Renal pelvis (tissue), 4 donors: ENCODE results near the gene PGM5. TPM values are rescaled to one million over a fixed set of nuclear protein-coding genes. Genes with fewer than 3 reads are reported as not detected.
A peak's percentile ranks its signal among the peaks of the same experiment; 100 is the strongest.
"Not testable (repeated sequence)": the region's sequence is repeated elsewhere in the genome, so short reads cannot be mapped to it uniquely, and the experiment has no call there.

Experiments
- DNase-seq: peaks from one replicate; pipeline ENCODE4 v3.0.0-alpha.2; 2013
- polyA plus RNA-seq, 3 donors: library from polyadenylated mRNA; unstranded; fragments of 120-200 nt; gene quantifications; one replicate each; pipeline ENCODE4 v1.2.1, GENCODE V29; 2013; ENCODE audit not compliant: insufficient read length in 3 of 3

The PGM5 gene
- polyA plus RNA-seq, 3 donors: 34.3 to 42.5 (median 38.6) TPM

DNA sequence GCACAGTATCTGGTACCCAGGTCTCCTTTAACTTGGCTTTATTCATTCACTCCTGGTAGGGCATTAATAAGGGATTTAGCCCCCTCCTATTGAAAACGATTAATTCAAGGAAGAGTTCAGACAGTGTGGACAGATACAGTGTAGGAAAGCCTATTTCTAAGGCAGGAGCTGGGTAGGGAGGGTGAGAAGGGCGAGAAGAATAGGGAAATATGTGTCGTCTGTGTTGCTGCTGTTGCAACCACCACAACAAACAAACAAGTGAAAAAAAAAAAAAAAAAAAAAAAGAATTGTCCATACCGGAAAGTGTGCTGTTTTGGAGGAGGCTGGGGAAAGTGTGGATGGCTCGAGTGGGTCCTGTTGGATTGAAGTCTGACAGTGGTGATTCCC, 425 bp upstream of the PGM5 start:
- peak; percentile 0 for DNase-seq

DNA sequence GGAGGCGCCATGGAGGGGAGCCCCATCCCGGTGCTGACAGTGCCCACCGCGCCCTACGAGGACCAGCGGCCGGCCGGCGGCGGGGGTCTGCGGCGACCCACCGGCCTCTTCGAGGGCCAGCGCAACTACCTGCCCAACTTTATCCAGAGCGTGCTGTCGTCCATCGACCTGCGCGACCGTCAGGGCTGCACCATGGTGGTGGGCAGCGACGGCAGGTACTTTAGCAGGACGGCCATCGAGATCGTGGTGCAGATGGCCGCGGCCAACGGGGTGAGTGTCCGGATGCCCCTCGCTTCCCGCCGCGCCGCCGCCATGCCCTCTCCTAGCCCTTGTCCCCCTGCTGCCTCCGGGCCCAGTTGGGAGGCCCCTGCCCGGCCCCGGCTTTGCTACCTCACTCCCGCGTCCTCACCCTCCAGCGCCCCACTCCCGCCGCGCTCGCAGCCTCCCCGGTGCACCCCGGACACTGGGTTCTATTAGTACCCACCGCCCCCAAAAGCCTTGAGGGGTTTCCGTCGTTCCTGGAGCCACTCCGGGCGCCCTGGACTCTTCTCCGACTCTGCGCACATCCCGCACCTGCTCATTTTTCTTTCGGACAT, 806 bp downstream of the PGM5 start:
- DNase-seq: not testable (repeated sequence)

DNA sequence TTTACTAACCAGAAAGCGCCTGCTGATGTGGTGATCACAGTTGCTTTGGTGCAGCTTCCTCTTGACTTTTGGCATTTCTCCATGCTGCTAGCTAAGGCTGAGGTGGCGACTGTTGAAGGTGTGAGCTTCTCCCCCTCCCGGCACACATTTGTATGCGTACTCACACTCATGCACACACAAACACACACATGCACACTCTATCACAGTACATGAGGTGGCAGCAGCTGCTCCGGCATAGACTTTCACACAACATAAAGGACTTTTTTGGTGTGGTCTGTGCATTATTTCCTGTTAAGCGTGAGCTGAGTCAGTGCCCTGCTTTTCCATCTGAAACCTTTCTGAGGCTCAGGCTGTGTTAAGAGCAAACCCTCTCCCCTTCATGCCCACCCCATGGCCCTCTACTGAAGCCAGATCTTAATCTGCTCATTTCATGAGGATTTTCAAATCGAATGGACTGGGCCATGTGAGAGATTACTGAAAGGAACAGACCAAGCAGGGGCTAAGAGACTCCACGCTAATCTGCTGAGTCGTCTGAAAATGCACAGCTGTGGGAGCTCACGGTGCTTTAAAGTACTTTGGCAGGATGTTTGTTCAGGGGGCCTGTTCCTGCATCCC, 10.6 kb downstream of the PGM5 start:
- DNase-seq: peak; percentile 37

DNA sequence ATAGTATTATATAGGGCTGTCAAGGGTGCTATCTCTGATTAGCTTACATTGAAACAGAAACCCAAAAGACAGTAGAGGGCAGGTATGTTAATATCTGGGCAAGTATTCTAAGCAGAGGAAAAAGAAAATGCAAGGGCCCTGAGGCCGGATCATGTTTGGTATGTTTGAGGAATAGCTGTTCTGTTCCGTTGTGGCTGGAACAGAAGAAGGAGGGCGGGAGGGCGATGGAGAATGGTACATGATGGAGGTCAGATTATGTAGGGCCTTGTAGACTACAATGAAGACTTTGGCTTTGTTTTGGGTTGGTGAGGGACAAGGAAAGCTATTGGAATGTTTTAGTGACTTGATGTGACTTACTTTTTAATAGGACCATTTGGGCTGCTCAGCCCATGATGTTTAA, 19.4 kb downstream of the PGM5 start:
- not testable (repeated sequence) for DNase-seq

DNA sequence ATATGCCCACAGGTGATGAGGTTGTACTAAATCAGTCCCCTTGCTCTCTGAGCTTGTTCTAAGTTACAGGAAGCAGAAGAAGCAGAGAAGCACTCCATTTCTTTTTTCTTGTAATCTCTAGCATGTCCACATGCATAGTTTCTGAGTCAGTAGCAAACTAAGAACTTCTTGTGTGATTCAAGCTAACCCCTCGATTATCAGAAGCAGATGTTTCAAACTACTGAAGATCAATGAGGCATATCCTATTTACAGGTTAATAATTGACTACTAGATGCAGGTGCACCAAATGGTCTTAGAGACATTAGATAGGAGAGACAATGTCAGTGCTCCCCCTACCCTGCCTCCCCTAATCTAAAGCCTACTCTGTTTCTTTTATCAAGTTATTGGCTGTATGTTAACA, 21.3 kb downstream of the PGM5 start:
- DNase-seq: not testable (repeated sequence)

DNA sequence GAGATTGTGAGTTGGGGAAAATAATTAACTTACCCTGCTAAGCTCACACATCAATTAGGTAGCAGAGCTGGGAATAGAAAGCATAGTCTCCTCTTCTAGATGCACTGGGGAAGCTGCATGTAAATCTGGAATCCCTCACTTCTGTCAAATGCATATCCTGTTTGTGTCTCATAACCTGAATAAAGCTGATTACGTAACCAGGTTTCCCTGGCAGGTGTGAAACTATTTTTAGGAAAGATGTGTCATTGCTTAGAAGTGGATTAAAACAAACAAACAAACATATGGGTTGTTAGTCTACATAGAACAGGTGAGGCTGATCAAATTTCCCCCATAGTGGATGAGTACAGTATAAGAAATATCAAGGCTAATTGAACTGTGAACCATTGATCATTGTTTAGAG, 27.5 kb downstream of the PGM5 start:
- DNase-seq: not testable (repeated sequence)

DNA sequence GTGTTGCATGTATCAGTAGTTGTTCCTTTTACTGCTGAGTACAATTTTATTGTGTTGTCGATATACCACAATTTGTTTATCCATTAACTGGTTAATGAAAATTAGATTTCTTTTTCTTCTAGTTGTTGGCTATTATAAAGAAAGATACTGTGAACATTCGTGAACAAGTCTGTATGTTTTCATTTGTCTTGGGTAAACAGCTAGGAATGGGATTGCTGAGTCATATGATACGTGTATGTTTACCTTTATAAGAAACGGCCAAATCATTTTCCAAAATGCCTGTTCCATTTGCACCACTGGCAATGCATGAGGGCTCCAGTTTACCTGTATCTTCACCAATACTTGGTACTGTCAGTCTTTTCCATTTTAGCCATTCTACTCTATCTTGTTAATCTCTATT, 33.1 kb downstream of the PGM5 start:
- DNase-seq: not testable (repeated sequence)

DNA sequence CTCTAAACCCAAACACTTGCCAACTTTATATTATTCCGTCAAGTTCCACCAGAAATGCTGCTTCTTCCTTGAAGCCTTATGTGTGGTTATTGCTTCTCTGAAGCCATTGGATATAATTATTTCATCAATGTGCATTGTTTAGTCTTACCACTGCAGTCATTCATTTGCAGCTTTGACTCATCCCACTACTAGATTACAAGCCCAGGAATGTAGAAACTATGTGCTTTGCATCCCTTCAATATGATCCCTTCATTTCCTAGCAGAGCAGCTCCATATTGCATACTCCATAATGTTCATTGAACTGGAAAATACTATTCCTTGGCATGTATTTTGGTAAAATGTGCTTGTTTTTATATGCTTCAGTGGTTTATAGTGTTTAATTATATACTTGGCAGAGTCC, 34.3 kb downstream of the PGM5 start:
- not testable (repeated sequence) for DNase-seq

DNA sequence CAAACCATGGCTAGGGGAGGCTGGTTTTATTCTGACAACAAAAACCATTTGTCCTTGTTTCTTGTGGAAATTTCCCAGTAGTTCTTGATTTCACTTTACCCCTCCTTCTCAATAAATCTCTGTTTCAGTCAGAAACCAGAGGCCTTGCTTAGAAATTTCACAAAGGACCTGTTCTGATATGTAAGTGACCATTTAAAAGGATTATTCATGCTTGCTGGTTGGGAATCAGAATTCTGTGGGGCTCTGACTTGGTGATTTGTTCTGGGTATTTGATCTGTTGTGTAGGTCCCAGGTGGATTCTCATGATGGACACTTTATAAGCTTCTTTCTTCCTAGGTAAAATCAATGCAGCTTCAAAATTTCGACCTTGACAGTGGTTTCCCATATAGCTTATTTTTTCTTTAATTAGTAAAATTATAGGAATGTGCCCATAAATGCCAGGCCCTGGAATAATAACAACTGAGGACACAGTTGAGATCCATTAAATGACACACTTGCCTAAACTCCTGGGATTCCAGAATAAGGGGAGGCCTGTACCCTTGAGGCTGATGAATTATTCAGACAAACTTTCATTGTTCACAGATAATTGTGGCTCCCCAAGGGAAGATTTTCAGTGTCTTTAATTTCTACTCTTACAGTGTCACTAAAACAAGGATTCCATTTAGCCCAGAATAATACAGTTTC, 40.1 kb downstream of the PGM5 start:
- DNase-seq: not testable (repeated sequence)

DNA sequence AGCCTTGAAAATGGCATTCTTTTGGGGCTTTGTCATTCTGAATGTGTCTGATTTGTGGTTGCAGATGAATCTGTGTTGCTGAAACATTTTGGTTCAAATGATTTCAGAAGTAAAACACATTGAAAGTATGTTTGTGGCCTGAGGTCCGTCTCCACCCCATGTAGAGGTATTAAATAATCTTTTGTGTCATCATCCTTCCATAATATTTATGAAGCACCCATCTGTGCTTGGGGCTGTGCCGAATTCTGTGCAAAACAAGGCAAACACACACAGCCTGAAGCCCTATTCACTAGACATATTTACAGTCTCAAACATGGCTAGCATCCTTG, 40.6 kb downstream of the PGM5 start:
- DNase-seq: not testable (repeated sequence)

DNA sequence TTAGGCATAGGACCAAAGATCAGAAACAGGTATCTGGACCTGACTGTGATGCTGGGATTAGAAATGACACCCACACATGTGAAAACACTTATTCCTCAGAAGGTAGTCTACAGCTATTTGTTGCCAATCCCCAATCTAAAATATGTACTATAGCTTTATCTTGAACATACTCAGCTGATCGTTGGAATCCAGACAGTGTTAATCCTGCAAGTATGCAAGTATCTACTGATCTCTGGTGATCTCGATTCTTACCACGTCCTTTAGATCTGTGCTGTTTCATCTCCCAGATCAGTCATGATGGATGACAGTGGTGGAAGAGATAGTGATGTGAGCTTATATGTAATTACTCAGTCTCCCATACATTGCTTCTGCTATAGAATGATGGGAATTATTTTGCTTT, 41.4 kb downstream of the PGM5 start:
- DNase-seq: not testable (repeated sequence)

DNA sequence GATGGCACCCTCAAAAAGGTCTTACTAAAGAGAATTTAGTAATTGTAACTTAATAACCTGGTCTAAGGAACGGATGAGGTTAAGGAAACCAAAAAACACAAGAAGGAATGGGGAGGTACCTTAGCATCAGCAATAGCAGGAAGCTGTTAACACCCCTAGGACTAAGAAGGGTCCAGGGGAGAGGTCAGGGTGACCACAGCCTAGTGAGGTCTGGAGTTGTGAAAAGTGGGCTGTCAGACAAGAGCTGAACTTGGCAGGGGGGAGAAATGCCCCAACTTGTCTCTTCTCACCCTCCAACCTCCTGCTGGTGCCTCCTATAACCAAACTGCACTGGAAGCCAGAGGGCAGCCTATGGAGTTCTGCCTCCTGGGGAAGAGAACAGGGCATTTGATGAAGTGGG, 41.9 kb downstream of the PGM5 start:
- not testable (repeated sequence) for DNase-seq

DNA sequence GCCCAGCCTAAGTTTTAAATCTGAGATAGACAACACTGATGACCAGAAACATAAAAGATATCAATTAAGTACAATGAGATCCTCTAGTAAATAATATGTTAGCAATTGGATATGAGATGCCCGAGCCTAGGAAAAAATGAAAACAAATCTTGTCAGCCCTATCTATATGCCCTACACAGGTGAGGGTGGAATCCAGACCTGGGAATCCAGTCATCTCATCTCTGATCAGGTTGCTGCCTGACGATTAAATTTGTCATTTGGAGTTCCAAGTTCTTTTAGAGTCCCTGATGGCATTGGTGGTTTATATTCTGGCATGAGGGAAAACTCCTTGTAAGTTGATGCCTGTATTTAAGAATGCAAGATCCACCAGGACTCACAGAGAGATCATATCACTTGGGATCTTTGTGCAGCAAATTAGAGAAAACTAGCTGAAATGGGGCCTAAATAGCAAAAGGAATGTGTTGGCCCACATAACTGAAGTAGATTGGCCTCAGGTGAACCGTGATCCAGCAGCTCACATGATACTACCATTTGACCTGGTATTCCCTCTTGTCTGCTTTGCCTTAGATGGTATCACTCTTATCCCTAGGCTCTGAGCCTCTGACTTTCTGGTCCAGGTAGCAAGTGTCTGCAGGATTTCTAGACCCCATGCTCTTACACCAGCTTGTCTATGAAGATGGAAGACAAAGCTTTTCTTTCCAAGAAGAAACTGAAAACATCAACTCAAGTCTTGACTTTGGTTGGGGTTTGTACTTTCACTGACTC, 48.2 kb downstream of the PGM5 start:
- not testable (repeated sequence) for DNase-seq

DNA sequence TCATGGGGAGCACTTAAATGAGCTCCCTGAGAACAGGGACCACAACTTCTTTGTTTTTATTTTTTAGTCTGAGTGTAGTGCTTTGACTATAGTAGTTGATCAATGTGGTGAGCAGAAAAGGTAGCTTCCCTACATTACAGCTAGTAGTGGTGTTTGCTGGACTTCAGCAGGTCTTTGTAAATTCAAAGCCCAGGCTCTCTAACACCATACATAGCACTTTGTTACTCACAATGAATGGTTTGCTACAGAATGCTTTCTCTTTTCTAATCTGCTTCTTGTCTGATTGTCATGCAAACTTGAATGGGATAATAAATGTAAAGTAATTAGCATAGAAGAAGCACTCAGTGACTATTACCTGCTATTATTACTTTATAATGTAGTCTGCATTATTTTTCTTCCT, 55.5 kb downstream of the PGM5 start:
- DNase-seq: not testable (repeated sequence)

DNA sequence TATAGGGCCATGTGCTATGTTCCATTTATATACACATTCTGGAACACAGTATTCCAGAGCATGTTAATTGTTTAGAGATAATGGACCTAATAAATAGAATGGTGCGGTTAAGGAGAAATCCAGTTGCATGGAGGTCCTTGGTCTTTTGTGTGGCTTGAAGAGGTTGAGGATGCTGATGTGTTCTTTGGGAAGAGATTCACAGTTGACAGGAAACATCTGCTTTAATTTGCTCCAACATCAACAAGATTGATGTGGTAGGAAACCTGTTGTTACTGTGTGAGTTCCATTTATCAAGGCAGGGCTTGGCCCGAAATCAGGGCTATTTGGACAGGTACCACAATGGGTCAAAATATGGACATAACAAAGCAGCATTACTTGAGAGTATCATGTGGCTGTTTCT, 56.3 kb downstream of the PGM5 start:
- not testable (repeated sequence) for DNase-seq

DNA sequence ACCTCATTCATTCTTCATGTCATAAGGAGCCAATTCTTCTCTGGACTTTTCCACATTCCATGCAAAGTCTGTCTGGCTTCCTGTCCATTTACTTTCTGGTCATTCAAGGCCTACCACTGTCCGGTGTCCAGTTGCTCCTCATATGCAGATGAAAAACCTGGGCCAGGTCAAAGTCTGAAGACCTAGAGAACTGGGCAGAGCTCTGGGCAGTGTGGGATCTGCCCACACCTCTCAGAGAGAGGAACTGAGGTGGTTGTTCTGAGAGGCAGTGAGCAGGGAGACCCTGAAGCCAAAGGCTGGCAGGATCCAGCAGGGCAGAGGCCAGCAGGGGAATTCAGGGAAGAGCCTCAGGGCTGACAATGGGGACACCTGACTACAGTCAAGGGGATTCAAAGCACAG, 58.7 kb downstream of the PGM5 start:
- DNase-seq: not testable (repeated sequence)

DNA sequence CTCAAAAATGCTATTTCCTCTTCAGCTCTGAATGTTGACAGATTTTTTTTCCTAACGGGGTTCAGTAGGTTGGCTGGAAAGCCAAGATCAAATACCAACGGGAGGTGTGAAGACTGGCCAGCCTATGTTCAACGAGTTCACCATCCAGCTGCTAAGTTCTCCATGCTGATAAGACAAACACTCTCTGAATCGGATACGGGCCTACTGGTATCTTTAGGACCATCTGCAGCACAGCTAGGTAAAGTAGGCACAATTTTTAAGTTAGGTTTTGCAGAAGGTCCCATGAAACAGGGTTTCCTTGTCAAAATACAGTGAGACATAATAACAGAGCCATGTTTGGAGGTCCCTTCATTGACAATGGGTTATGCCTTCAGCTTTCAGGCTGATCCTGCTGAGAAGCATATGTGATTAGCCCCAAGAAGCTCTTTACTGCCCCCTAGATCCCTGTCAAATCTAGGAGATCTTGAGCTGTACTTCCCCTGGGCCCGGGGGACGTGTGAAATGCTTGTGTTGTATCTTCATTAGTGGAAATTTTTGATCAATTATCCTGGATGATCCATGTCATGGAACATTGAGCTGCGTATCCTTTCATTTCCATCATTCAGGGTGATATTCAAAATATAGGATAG, 60.6 kb downstream of the PGM5 start:
- DNase-seq: no peak

DNA sequence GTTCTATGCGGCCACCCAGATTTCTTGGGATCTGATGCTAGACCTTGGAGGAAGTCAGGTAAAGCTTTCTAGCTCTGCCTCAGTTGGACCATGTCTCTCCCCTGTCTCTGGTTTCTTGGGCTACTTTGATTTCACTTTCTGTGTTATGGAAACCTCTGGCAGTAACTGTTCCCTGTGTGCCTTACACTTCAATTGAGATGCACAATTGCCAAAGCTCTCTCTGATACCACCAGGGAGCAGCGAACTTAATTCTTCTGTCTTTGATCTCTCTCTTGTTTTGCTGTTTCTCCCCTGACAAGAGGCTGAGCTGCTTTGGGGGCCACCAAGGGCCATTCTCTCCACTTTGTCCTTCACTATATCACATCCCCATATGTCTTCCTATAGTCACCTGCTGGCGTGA, 61.4 kb downstream of the PGM5 start:
- no peak for DNase-seq

DNA sequence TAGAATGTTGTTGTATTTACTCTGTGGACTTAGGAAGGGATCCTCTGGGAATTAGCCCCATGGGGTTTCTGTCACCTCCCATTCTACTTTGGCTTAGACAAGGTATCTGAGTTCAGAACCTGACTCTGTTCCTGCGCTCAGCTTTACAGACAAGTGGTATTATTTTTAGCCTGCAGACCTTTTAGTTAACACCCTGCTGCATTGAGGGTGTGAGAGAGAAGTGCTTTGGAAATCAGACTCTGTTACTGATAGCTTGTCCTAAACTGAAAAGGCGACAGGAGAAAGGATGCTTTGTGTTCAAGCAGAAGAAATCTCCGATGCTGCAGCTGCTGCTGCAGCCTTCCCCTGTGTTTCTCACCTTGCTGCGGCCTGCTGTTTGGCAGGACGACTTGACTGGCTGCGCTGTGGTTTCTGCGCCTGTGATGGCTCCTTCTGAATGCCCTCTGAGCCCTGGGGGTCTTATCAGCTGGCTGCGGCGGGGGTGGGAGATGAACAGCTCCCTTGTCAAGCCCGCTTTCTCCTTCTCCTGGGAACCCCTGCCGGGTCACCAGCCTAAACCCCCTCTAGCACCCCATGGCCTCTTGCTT, 61.9 kb downstream of the PGM5 start:
- no peak for DNase-seq

DNA sequence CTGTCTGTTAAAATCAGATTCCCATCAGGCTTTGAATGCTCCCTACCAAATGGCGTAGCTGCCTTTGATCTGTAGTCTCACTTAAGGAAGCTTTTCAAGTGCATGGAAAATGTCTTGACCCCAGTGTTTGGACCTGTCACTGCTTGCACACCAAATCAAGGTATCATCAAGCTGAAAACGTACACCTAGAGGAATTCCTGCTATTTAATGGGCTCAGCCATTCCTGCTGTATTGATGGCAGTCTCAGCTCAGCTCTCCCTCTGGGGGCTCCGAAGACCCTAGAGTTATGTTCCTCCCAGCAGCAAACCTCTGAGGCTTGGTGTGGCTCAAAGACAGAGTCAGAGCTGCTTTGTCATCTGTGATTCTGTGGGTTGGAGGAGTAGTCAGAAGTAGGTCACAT, 63.5 kb downstream of the PGM5 start:
- no peak for DNase-seq

DNA sequence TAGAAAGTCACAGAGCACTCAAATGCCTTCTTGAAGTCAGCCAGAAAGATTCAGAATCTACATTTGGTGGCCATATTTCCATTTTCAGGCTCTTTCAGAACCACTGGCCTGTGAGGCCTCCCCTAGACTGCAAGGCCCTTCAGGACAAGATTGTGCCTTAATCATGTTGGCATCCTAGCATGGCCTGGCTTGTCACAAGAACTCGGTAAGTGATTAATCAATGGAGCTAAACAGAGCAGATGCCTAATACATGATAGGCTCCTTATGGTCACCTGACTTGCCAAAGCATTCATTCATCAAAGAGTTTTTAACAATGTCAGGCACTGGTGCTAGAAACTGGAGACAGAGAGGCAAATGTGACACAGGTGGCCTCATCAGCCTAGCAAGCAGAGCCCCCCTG, 70.3 kb downstream of the PGM5 start:
- DNase-seq: no peak
